ENCODE measurements around the gene SLC22A14. TPM values are rescaled to one million over a fixed set of nuclear protein-coding genes. Genes with fewer than 3 reads are reported as not detected.

Gene SLC22A14
- total RNA-seq, 1 experiment from 2014 or later = not detected

DNA sequence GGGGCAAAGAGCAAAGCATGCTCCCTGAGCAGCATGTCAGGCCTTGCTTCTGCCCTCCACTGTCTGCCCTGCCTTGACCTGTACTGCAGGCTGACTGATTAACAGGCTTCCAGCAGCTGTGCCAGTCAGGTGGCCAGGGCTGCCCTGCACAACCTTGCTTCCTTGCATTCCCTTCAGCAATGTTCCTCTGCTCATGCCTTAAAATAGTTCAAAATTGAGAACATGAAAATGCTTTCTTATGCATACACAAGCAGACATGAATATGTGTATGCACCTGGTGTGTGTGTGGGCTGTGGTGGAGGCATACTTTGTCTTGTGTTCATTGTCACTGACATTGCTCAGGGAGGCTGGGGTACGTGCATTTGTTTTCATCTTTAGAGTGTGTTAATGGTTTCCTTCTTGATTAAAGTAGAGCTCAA is 17.7 kb upstream of the SLC22A14 start:
- TF ChIP-seq, protein P1, sequence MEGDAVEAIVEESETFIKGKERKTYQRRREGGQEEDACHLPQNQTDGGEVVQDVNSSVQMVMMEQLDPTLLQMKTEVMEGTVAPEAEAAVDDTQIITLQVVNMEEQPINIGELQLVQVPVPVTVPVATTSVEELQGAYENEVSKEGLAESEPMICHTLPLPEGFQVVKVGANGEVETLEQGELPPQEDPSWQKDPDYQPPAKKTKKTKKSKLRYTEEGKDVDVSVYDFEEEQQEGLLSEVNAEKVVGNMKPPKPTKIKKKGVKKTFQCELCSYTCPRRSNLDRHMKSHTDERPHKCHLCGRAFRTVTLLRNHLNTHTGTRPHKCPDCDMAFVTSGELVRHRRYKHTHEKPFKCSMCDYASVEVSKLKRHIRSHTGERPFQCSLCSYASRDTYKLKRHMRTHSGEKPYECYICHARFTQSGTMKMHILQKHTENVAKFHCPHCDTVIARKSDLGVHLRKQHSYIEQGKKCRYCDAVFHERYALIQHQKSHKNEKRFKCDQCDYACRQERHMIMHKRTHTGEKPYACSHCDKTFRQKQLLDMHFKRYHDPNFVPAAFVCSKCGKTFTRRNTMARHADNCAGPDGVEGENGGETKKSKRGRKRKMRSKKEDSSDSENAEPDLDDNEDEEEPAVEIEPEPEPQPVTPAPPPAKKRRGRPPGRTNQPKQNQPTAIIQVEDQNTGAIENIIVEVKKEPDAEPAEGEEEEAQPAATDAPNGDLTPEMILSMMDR (conservative IDR thresholded peaks at IDR 0.05) = no peak
- no peaks in the 10 kb centered on the region for H3K36me3 Mint-ChIP-seq (ENCODE audit: insufficient read depth in 1 of 3, low read depth in 3 of 3)
- no peak overlapping the region for H3K4me2 ChIP-seq (ENCODE audit: insufficient read depth, insufficient read length, low read length)
- H2BK120ac ChIP-seq (ENCODE audit: low read depth, low read length, poor library complexity, severe bottlenecking) = no peak overlapping the region
- no peak for DNase-seq
- H3K56ac ChIP-seq (ENCODE audit: insufficient read length, low read depth, low read length) = no peak overlapping the region
- H2BK12ac ChIP-seq (ENCODE audit: insufficient read length, low read depth, low read length) = no peak overlapping the region
- no peaks in the 10 kb centered on the region for H3K79me2 ChIP-seq (ENCODE audit: insufficient read depth, low read length)
- no peak overlapping the region for H3K27ac Mint-ChIP-seq
- no peak overlapping the region for H2AFZ ChIP-seq (ENCODE audit: low read length)
- no peaks in the 10 kb centered on the region for H3K9me3 Mint-ChIP-seq
- H3K14ac ChIP-seq (ENCODE audit: insufficient read depth, low read length) = no peak overlapping the region
- no peaks in the 10 kb centered on the region; the same call in 1 of the 2 replicates for H3K4me1 ChIP-seq (ENCODE audit: insufficient read depth, low read length)
- no CpG with 5 or more reads among the region's 1 CpG for WGBS (ENCODE audit: extremely low coverage, insufficient read length, low lambda C conversion rate)
- no peaks in the 10 kb centered on the region for H3K27me3 Mint-ChIP-seq (ENCODE audit: low read depth)
- no peak overlapping the region for H4K5ac ChIP-seq (ENCODE audit: insufficient read length, low read depth, low read length)
- no peak overlapping the region for H2BK20ac ChIP-seq (ENCODE audit: low read depth, low read length, poor library complexity, severe bottlenecking)
- no peak overlapping the region for H4K91ac ChIP-seq (ENCODE audit: insufficient read length, low read depth, low read length)
- no peaks in the 10 kb centered on the region for H3K27me3 ChIP-seq (ENCODE audit: insufficient read depth, low read length)
- no peak overlapping the region for H3K18ac ChIP-seq (ENCODE audit: insufficient read length, low read depth, low read length)
- no peak overlapping the region for H2BK15ac ChIP-seq (ENCODE audit: low read depth, low read length)
- no peaks in the 10 kb centered on the region for H3K23me2 ChIP-seq (ENCODE audit: insufficient read length, low read depth, low read length, poor library complexity, severe bottlenecking)
- no peak overlapping the region for H2BK5ac ChIP-seq (ENCODE audit: insufficient read length, low read length)
- H2AK5ac ChIP-seq (ENCODE audit: insufficient read length, low read length) = no peak overlapping the region
- no peak overlapping the region for H4K8ac ChIP-seq (replicated peaks; ENCODE audit: insufficient read length, low read depth, low read length)
- H3T11ph ChIP-seq (ENCODE audit: low read length) = no peak overlapping the region
- H3K27ac ChIP-seq (ENCODE audit: insufficient read length, low read depth, low read length) = no peak overlapping the region
- no peak overlapping the region for H3K23ac ChIP-seq (ENCODE audit: insufficient read length, low read depth, low read length)
- peaks cover 20 to 27% of the 10 kb centered on the region in 2 experiments for H3K4me1 Mint-ChIP-seq
- no peaks in the 10 kb centered on the region for H3K9me3 ChIP-seq (ENCODE audit: control insufficient read depth, low read depth, low read length)
- no peak overlapping the region for H3K4me3 Mint-ChIP-seq
- H3K9ac ChIP-seq (ENCODE audit: extremely low read depth, insufficient read length, low read length) = no peak overlapping the region
- H3K79me1 ChIP-seq (ENCODE audit: insufficient read depth, low read depth, low read length, poor library complexity, severe bottlenecking) = no peaks in the 10 kb centered on the region
- H3K4ac ChIP-seq (ENCODE audit: low read depth, low read length) = no peak overlapping the region
- peaks cover 3% of the 10 kb centered on the region for H4K20me1 ChIP-seq (ENCODE audit: control insufficient read depth, insufficient read depth, insufficient read length)

All from H9 (cell line).